ENCODE results near the gene PCSK7.
"Not testable (repeated sequence)": the region's sequence is repeated elsewhere in the genome, so short reads cannot be mapped to it uniquely, and the experiment has no call there.

The PCSK7 gene

DNA sequence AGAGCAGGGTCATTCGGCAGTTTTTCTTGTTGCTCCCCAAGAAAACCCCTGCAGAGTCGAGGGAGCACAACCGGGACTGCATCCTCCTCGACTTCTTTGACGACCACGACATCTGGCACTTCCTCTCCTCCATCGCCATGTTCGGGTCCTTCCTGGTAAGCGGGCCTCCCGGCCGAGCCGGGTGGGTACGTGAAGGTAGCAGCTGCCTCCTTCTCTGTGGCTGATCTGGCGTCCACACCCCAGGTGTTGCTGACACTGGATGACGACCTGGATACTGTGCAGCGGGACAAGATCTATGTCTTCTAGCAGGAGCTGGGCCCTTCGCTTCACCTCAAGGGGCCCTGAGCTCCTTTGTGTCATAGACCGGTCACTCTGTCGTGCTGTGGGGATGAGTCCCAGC is 36.1 kb downstream of the PCSK7 start:
- DNase-seq: no peak

DNA sequence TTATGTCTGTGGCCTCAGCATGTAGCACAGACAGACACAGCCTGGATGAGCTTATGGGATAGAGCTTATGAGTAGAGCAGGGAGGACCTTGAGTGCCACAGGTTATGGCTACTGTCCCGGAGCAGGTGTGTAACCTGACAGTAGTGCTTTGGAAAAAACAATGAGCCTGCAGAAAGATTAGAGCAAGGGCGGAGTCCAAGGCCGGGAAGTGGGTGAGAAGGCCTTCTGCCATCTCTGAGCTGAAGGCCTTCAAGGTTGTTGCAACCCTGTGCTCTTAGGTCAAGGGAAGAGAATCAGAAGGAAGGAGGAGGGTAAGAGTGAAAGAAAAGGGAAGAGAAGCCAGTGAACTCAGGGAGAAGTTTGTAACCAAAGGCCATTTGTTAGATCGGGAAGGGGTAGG is 36.6 kb downstream of the PCSK7 start:
- DNase-seq: no peak

DNA sequence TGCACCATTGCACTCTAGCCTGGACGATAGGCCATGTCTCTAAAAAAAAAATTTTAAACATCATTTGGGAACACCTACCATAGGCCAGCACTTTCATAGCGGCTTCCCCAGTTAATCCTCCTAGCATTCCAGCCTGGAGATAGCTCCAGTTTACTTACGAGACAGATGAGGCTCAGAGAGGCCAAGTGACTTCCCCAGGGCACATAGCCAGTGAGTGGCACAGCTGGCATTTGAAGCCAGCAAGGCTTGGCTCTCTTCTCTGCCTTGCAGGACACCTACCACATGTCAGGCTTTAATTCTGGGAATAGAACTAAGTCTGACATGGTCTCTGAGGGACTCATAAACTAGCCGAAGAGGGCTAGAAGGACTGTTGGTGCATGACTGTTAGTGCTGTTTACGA is 37.6 kb downstream of the PCSK7 start:
- DNase-seq: no peak

GRCh38 chr11:117193130-117194020 is 38.5 kb downstream of the PCSK7 start:
- no peak for DNase-seq

DNA sequence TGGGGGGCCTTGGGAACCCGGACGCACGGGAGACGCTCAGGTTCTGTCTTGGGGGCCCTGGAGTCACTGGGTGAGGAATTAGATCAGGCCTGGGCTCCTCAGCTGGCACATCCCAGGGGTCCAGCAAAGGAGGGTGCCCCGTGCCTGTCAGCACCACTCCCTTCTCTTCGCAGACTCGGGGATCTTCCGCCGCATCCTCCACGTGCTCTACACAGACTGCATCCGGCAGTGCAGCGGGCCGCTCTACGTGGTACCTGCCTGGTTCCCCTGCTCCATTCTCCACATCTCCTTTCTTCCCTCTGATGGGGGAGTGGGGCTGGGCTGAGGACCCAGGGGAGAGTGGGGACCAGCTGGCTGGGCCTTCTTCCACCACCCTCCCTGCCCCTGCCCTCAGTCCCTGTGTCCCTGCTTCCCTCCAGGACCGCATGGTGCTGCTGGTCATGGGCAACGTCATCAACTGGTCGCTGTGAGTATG is 39.4 kb downstream of the PCSK7 start:
- no peak for DNase-seq

GRCh38 chr11:117191680-117192400 is 40.0 kb downstream of the PCSK7 start:
- DNase-seq: no peak

DNA sequence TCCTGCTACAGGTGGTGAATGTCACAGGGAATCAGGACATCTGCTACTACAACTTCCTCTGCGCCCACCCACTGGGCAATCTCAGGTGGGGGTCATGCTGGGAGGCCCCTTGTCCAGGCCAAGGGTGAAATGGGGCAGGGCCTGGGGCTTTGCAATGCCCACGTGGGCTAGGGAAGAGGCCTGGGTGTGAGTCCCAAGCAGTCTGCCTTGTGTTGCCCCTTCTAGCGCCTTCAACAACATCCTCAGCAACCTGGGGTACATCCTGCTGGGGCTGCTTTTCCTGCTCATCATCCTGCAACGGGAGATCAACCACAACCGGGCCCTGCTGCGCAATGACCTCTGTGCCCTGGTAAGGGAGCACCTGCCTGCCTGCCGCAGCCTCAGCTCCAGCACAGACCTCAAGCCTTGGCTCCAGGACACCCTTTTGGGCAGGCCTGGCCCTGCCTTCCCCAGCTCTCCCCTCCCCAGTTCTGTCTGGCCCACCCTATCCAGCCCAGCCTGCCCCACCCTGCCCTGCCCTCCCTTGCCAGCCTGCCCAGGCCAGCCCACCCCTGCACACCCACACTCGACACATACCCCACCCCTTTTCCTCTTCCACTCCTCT is 41.8 kb downstream of the PCSK7 start:
- no peak for DNase-seq

- DNase-seq: no peak
Observed at GRCh38 chr11:117189191-117189940, 42.5 kb downstream of the PCSK7 start.

DNA sequence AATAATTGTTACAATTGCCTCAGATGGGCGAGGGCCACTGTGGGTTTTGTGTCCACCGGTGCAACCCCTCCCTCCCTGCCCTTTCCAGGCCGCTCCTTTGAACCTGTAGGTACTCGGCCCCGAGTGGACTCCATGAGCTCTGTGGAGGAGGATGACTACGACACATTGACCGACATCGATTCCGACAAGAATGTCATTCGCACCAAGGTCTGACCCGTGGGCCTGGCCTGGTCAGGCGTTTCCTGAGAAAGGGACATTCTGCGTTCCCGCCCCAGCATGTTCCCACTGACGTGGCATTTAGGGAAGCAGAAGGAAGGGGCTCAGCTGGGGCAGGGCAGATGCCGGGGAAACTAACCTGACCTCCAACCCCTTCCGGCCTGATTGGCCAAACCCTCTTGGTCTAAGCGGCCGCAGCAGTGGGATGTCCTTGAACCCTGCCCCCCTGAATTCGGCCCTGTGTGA is 43.2 kb downstream of the PCSK7 start:
- no peak for DNase-seq

GRCh38 chr11:117187799-117188481 is 43.9 kb downstream of the PCSK7 start:
- DNase-seq: no peak

DNA sequence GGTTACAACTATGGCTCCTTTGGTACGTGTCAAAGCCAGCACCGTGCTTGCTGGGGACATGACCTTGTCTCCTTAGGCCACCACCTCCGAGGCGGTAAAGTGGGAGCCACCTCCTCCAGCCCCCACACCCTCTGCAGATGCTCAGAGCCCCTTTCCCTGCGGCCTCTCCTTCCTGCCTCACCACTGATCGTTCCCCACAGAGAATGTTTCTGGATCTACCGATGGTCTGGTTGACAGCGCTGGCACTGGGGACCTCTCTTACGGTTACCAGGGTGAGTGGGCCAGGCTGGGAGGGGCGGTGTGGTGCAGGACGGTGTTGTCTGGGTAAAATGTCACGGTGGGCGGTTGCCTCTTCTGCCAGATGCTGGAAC is 44.5 kb downstream of the PCSK7 start:
- no peak for DNase-seq

- no peak for DNase-seq
Observed at GRCh38 chr11:117187007-117187406, 44.9 kb downstream of the PCSK7 start.

- no peak for DNase-seq
Observed at GRCh38 chr11:117186431-117186761, 45.5 kb downstream of the PCSK7 start.

- no peak for DNase-seq
Observed at GRCh38 chr11:117185736-117186430, 46.0 kb downstream of the PCSK7 start.

DNA sequence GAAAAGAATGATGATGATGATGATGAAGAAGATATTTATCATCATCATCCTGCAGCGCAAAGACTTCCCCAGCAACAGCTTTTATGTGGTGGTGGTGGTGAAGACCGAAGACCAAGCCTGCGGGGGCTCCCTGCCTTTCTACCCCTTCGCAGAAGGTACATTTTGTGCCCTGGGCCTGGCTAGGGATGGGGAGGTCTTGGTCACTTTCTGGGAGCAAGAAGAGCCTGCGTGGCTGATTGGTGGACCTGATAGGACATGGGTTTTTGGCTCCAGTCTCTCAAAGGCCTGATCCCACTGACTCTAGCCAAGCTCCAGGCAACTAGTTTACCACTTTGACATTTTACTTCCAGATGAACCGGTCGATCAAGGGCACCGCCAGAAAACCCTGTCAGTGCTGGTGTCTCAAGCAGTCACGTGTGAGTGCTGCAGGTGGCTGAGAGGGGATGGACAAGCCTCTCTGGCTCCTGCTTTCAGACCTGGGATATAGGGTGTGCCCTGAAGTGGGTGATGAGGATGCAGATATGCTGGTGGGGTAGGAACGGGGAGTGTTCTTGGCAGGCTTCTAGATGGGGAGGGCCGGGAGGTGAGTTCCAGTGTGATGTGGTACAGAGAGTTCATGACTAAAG is 48.0 kb downstream of the PCSK7 start:
- no peak for DNase-seq

DNA sequence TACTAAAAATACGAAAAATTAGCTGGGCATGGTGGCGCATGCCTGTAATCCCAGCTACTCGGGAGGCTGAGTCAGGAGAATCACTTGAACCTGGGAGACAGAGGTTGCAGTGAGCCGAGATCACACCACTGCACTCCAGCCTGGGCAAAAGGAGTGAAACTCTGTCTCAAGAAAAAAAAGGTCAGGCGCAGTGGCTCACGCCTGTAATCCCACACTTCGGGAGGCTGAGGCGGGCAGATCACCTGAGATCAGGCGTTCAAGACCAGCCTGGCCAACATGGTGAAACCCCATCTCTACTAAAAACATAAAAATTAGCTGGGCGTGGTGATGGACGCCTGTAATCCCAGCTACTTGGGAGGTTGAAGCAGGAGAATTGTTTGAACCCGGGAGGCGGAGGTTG is 48.7 kb downstream of the PCSK7 start:
- DNase-seq: not testable (repeated sequence)

GRCh38 chr11:117182551-117182935 is 49.3 kb downstream of the PCSK7 start:
- DNase-seq: no peak

DNA sequence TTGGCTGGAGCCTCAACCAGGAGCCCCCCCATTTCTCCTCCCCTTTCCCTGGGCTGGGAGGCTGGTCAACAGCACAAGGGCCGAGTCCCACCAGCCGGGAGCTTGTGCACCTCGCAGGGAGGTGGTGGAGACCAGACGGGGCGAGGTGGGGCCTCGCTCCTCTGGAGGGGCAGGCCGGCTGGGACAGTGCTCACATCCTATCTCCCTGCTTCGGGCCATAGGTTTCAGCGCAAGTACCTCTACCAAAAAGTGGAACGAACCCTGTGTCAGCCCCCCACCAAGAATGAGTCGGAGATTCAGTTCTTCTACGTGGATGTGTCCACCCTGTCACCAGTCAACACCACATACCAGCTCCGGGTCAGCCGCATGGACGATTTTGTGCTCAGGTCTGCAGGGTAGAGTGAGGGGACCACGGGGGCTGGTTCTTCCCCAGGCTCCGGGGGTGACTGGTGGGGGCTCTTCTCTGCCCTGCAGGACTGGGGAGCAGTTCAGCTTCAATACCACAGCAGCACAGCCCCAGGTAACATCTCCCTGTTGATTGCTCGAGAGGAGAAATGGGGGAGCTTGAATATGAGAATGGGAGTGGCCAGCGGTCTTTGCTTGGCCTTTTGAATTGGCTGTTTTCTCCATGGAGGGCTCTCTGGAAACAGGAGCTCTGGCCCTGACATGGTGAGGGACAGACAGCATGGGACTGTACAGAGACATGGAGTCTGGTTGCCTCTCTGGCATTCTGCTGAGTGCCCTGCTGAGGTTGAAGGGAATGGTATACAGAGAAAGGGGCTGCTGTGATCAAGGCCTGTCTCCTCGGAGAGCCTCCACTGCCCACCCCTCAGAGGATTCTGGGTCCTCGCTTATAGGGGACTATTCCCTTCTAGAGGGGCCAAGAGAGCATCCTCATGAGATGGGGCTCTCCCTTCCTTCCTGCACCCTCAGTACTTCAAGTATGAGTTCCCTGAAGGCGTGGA is 50.0 kb downstream of the PCSK7 start:
- DNase-seq: no peak

DNA sequence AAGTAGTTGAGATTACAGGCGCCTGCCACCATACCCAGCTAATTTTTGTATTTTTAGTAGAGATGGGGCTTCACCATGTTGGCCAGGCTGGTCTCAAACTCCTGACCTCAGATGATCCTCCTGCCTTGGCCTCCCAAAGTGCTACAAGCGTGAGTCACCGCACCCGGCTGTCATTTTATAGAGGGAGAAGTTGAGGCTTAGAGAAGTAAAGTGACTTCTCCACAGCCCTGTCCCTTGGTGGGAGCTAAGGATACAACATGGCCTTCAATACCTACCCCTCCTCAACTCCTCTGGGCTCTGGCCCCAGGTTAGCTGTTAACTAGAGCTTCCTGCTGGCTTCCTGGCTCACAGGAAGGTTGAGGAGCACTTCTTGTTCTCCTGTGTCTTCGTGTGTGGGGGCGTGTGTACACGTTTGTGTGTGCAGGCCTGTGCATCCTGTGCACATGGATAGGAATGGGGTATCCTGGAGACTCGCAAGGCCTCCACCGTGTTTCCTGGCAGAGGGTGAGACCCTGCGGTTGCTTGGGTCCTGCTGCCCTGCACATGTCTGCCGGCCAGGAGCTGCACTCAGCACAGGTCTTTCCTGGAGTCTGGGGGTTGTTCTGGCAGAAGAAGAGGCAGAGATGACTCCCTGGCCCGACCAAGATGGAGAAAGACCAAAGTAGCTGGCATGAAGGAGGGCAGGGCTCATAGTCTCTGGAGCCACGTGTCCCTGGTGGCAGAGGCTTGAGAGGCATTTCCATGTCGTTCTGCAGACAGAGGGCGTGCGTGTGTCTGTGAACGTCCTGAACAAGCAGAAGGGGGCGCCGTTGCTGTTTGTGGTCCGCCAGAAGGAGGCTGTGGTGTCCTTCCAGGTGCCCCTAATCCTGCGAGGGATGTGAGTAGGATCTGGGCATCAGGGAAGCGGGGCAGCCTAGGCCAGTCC is 51.0 kb downstream of the PCSK7 start:
- peak; percentile 75 for DNase-seq
